ENCODE measurements around the gene FIG4. TPM values are rescaled to one million over a fixed set of nuclear protein-coding genes. Genes with fewer than 3 reads are reported as not detected.
"Not testable (repeated sequence)": the region's sequence is repeated elsewhere in the genome, so short reads cannot be mapped to it uniquely, and the experiment has no call there.

Gene FIG4
- total RNA-seq, 1 experiment from 2014 or later: 6.5 TPM

DNA sequence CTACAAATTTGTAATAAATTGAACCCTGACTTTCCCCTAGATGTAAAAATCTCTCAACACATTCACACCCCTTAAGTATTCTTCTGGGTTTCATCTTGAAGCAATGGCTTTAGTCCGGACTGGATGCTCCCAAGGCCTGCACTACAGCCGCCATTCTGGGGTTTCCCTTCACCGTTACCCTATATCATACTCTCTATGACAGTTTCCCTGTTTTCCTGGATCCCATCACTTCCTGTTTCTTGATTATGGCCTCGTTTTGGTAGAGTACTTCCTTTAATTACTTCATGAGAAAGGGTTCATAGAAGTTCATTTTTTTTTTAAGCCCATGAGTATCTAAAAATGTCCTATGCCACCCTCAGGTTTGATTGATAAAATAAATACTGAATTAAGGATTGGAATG, 11.7 kb downstream of the FIG4 start:
- DNase-seq (ENCODE audit: low spot score): no peak

DNA sequence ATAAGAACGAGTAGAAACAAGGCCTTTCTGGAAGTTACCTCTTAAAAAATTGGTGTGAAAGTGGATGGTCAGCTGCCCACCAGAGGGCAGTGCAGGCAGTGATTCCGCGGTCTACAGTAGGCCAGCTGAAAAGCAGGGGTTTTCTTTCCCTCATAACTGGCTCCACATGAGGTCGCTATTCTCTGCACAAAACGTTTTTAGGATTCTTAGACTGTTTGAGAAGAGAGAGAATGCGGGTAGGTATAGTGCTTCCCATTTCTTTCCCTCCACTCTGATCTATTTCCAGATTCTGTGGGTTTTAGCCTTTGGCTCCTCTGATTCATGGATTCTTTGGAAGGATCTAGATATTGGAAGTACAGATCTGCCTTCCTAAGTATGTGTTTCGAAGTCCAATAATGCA, 14.2 kb downstream of the FIG4 start:
- DNase-seq (ENCODE audit: low spot score): peak; percentile 93

DNA sequence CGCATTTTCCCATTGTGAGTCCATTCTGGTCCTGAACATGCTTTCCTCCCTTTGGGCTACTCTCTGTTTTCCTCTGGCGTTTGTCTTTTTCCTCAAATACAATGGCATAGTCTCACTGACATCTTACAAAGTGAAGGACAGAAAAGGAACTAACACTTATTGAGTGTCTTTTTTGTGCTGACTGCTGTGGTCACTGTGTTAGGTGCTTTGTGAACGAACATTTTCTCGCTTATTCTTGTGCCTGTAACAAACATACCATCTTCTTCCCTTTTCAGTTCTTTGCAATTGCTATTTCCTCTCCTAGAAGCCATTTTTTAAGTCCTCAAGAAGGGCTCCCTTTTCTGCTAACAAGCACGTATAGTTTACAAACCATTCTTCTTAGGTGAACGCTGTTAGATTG, 15.4 kb downstream of the FIG4 start:
- DNase-seq (ENCODE audit: low spot score): no peak

DNA sequence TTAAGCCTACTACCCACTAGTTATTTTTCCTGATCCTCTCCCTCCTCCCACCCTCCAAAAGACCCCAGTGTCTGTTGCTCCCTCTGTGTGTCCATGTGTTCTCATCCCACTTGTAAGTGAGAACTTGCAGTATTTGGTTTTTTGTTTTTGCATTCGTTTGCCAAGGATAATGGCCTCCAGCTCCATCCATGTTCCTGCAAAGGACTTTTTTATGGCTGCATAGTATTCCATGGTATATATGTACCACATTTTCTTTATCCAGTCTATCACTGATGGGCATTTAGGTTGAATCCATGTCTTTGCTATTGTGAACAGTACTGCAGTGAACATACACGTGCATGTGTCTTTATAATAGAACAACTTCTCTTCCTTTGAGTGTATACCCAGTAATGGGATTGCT, 17.0 kb downstream of the FIG4 start:
- DNase-seq (ENCODE audit: low spot score): not testable (repeated sequence)

DNA sequence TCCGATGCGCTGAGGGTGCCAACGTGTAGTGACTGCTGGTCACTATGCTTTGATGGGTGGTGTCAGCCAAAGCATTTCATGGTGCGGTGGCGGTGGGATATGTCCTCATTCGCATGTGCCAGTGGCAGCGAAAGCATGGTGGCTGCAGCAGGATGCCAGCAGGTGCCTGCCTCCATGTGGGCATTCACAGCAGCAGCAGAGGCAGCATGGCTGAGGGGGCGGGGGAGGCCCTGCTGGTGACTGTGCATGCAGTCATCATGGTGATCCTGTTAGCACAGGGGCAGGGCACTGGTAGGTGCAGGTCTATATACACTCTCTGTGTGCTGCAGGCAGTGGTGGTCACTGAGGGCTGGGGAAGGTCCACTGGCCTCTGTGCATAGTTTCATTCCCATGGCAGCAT, 22.0 kb downstream of the FIG4 start:
- DNase-seq (ENCODE audit: low spot score): no peak

DNA sequence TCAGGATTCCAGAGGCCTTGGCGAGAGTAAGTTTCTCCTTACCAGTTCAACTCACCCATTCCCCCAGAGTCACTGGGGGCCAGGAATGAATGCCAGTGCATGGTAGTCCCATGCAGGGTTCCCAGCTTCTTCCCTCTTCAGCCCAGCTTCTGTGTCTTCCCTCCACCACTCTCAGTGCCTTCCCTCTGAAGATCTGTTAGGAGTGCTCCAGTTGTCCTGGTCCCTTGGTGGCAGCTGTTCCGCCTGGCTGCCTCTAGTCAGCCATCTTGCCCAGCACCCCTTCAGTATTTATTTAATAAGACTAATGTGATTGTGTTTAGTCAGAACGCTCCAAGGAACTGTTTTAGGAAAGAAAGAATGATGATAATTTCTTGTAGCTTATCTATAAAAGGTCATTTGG, 23.1 kb downstream of the FIG4 start:
- no peak for DNase-seq (ENCODE audit: low spot score)

DNA sequence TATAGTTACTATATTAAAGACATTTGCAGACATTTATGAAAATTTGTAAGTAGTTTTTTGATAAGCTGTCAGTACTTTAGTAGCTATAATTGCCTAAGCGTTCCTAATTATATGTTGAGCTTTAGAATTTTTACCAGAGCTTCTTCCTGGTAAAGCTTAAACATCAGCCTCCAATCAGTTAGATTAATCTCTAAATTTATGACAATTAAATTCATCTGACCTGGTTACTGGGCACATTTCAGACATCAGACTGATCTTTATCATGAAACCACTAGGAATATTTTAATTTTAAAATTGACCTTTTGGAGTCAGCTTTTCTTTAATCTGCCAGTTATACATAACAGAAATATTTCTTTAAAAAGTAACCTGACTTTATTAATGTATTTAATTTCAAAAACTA, 23.5 kb downstream of the FIG4 start:
- DNase-seq (ENCODE audit: low spot score): no peak

DNA sequence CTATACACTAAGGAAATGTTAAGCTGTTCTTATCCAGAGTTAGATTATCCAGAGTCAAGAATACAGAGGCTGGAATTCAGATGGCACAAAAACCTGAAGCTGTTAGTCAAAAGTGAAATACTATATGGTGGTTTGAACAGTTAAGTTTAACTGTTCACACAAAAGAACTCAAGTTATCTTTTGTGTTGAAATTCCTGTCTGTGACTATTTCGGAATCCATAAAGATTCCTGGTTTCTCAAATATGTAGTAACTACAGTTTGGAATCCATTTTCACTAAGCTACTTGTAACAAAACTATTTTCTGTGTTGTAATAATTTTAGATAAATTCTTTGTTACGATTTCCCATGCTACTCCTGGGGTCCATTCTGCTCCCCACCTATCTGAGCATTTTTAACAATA, 24.5 kb downstream of the FIG4 start:
- DNase-seq (ENCODE audit: low spot score): no peak

DNA sequence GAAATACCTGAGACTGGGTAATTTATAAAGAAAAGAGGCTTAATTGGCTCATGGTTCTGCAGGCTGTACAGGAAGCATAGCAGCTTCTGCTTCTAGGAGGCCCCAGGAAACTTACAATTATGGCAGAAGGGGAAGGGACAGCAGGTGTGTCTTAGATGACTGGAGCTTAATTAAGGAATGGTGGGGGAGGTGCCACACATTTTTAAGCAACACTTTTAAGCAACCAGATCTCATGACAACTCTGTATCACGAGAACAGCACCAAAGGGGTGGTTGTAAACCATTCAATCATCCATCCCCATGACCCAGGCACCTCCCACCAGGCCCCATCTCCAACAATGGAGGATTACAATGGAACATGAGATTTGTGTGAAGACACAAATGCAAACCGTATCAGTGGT, 26.9 kb downstream of the FIG4 start:
- no peak for DNase-seq (ENCODE audit: low spot score)

DNA sequence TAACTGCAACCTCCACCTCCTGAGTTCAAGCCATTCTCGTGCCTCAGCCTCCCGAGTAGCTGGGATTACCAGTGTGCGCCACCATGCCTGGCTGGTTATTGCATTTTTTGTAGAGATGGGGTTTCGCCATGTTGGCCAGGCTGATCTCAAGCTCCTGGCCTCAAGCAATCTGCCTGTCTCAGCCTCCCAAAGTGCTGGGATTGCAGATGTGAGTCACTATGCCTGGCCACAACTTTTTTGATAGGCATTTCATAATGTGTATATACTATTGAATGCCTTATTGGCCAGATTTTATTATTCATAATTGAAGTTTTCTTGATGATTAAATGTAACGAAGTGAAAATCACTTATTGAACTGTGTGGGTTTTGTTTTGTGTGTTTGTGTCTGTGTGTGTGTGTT, 27.9 kb downstream of the FIG4 start:
- DNase-seq (ENCODE audit: low spot score): no peak

DNA sequence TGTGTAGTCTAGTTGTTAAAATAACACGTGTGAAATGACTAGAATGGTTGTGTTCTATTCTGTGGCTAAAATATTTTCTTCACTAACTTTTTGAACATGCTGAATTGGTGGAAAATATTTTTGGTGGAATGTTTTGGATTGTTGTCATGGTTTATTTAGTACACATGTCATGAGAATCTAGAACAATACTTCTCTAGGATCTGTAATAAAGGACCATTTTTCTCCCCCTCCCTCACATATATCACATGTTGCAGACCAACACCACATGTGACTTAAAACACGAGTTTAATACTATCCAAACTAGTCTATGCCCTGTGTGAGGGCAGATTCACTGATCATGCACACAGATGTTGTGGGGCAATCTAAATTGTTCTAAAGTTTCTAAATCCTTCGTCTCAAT, 29.2 kb downstream of the FIG4 start:
- DNase-seq (ENCODE audit: low spot score): no peak

DNA sequence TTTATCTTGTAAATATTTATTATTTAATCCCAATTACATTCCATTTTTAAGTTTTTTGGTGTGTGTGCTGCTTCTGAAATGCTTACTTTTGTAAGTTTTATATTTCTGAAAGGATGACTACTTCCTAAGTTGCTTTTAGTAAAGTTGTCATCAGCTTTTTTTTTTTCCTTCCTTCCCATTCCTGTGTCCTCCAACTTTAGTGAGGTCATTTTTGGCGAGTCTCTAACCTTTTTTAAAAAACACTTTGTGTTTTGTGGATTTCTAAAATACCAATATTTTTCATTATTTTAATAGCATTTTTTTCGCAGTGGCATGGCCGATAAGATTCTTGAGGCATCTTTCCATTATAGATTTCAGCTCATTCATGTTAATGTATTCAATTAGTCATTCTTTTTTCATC, 30.9 kb downstream of the FIG4 start:
- no peak for DNase-seq (ENCODE audit: low spot score)

DNA sequence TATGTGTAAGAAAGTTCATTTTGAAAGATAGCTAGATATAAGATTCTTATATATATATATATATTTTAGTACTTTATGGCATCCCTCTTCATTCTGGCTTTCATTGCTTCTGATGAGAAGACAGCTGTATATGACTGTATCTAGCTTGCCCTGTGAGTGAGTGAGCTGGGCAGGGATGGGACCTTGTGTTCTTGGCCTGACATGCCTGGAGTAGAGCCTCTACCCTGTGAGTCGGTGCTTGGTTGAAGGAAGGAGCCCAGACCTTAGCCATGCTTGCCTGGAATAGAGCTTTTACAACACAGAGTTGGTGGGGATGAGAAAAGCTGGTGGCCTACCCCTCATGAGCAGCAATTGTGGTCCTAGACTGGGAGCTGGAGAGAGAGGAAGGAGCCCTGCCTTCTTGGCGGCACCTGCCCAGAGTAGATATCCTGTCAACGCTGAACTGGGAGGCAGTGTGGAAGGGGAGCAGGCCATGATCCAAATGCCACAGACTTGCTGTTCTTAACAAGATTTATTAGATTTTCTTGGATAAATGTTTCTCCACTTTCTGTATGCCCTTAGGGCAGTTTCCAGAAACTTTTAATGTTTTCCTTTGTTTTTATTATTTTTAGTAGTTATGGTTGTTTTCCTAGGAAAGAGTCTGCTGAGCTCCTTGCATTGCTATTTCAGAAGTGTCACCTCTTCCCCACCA, 31.6 kb downstream of the FIG4 start:
- DNase-seq (ENCODE audit: low spot score): no peak

DNA sequence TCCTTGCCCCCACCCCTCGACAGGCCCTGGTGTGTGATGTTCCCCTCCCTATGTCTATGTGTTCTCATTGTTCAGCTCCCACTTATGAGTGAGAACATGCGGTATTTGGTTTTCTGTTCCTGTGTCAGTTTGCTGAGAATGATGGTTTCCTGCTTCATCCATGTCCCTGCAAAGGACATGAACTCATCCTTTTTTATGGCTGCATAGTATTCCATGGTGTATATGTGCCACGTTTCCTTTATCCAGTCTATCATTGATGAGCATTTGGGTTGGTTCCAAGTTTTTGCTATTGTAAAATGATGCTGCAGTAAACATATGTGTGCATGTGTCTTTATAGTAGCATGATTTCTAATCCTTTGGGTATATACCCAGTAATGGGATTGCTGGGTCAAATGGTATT, 34.2 kb downstream of the FIG4 start:
- not testable (repeated sequence) for DNase-seq (ENCODE audit: low spot score)

DNA sequence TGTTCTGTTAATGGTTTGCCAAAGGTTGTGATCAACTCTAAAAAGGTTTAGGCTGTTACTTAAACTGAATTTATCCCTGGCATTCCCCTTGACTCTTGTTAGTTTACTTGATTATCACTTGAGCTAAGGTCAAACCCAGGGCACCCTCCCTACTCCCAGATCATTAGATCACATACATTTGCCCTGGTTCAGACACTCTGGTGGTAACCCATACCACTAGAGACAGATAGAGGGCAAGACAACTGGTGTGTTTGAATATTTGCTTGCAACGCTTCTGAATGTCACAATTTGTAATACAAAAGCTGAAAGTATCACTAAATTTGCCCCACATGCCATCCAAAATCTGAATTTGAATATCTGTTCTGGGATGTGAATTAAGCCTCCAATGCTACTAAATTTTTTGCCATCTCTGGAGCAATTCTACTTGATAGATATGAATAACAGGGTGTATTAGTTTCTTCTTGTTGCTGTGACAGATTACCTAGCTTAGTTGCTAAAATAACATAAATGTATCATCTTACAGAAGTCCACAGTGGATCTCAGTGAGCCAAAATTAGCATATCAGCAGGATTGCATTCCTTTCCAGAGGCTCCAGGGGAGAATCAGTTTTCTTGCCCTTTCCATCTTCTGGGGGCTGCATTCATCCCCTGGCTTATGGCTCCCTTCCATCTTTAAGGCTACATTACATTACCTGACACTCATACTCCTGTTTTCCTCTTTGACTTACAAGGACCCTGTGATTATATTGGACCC, 45.4 kb downstream of the FIG4 start:
- DNase-seq (ENCODE audit: low spot score): no peak

DNA sequence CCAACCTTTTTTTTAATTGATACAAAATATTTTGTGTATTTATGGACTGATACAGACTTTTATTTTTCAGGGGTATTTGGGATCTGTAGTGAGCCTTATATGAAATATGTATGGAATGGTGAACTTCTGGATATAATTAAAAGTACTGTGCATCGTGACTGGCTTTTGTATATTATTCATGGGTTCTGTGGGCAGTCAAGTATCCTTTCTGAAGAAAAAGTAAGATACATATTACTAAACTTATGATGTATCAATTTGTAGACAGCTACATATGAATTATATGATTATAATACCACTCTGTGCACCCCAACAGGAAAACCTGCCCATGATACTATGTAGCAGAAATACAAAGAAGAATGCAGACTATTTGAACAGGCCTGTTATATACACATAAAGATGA, 47.2 kb downstream of the FIG4 start:
- DNase-seq (ENCODE audit: low spot score): no peak

DNA sequence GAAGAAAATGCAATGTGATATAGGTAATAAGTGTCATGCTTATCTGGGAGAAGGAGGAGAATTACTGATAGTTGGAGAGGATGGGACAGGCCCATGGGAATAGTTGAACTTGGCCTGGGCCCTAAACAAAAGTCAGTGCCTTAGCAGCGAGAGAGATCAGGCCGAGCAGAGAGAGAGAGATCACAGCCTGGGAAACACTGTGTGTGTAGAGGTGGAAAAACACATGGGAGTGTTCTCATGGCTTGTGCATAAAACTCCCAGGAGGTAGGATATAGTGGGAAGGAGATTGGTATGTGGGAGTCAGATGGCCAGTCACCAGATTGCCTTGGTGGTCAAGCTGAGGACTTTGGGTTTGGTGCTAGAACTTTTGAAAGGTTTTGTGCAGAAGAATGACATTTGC, 47.6 kb downstream of the FIG4 start:
- DNase-seq (ENCODE audit: low spot score): no peak

DNA sequence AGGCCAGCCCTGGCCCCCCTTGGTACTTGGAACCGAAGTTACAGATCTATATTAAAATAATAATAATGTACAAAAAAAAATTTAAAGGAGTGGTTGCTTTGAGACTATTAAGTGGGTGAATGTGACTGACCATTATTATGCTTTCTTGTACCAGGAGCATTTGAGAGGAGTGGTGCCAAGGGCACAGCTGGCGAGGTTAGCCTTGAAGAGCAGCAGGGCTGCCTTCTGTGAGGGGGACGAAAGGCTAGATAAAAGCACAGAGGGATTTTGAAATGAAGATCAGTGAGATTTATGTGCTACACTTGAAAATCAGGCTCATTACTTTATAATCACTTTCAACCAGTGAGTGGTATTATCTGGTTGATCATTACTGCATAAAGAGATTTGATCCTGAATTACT, 48.6 kb downstream of the FIG4 start:
- no peak for DNase-seq (ENCODE audit: low spot score)

DNA sequence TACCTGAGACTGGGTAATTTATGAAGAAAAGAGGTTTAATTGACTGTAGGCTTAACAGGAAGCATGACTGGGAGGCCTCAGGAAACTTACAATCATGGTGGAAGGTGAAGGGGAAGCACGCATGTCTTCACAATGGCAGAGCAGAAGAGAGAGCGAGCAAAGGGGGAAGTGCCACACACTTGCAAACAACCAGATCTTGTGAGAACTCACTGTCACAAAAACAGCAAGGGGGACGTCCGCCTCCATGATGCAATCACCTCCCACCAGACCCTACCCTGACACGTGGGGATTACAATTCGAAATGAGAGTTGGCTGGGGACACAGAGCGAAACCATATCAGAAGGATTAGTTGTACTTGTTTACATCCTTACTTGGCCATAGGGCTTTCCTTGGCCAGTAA, 49.7 kb downstream of the FIG4 start:
- DNase-seq (ENCODE audit: low spot score): no peak

DNA sequence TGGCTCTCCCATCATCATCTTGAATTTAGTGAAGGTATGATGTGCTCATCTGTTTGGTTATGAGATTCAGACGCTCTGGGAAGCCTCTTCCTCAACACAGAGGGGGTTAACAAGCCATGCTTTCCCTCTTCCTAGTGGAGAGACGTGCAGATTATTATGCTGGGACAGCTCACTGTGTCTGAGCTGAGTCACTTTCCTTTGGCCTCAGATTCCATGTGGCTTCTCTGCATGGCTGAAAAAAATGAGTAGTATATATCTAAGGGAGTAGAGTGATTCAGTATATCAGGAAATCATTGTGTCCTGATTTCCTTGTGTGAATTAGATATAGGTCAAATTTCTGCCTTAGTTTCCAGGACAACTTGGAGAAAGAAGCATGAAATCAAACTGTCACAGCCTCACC, 52.6 kb downstream of the FIG4 start:
- DNase-seq (ENCODE audit: low spot score): no peak

DNA sequence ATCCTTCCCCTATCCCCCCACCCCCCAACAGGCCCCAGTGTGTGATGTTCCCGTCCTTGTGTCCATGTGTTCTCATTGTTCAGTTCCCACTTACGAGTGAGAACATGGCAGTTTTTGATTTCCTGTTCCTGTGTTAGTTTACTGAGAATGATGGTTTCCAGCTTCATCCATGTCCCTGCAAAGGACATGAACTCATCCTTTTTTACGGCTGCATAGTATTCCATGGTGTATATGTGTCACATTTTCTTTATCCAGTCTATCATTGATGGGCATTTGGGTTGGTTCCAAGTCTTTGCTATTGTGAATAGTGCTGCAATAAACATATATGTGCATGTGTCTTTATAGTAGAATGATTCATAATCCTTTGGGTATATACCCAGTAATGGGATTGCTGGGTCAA, 53.7 kb downstream of the FIG4 start:
- DNase-seq (ENCODE audit: low spot score): not testable (repeated sequence)

DNA sequence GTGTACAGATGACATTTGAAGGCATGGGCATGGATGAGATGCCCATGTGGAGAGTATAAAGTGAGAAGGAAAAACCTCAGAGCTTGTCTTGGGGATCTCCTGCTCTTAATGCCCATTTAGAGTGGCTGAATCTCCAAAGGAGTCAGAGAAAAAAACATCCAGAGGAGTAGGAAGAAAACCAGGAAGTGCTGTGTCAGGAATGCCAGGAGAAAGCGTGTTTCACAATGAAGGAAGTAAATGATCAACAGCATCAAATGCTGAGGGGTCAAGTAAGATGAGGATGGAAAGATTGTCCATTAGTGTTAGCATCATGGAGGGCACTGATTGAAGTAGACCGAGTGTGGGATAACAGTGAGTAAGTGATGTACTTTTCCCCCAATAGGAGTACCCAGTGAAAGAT, 56.1 kb downstream of the FIG4 start:
- DNase-seq (ENCODE audit: low spot score): no peak

DNA sequence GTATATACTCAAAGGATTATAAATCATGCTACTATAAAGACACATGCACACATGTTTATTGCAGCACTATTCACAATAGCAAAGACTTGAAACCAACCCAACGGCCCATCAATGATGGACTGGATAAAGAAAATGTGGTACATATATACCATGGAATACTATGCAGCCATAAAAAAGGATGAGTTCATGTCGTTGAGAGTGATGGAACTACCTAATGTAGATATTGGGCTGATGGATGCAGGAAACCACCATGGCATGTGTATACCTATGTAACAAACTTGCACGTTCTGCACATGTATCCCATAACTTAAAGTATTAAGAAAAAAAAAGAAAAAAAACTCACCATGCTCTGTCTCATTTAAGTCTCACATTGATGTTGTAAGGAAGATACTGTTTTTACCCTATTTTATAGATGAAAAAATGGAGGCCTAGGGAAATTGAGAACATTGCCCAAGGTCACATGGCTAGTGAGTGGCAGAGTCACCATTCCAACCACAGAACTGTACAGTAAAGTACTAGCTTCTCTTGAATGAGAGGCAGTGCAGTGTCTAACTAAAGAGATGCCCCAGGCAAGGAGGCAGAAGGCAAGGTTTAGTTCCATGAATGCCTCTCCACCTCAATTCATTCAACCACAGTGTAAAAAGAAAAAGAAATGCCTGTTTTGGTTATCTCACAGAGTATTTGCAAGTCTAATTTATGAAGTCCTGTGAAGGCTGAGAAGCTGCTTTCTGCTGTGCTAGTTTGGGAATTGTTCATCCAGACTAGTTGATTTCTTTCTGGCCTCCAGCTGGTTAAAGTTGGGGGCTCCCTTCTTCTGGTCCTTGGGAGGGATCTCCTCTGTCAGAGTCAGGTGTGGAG, 68.2 kb downstream of the FIG4 start:
- DNase-seq (ENCODE audit: low spot score): no peak
